ENCODE measurements around the gene GPC6.

GRCh38 chr13:93767917-93768409 lies 541.4 kb downstream of the GPC6 start:
- TF ChIP-seq POLR2AphosphoS5 (IDR thresholded peaks at IDR 0.05; ENCODE audit: low read depth, low read length): no peak
- TF ChIP-seq POLR2A (IDR thresholded peaks at IDR 0.05; ENCODE audit: low read depth, low read length): no peak
- TF ChIP-seq TAF1 (IDR thresholded peaks at IDR 0.05; ENCODE audit: borderline replicate concordance, low read depth, low read length): no peak
